NB4 (cell line): ENCODE measurements around the gene SPEF1.

Source experiments
- CTCF ChIP-seq: IDR thresholded peaks from one replicate; pipeline ENCODE4 v1.5.1; 2012; ENCODE audit warnings: low read depth, low read length
- POLR2A ChIP-seq: IDR thresholded peaks from 2 replicates; pipeline ENCODE4 v1.6.1; 2011; ENCODE audit warnings: mild to moderate bottlenecking; ENCODE audit not compliant: insufficient read length; ENCODE audit errors: extremely low read depth

GRCh38 chr20:3754276-3754630 is 27.0 kb downstream of the SPEF1 start:
- no peak for TF ChIP-seq CTCF
- TF ChIP-seq POLR2A = no peak
